Measurements from ENCODE around the gene RAB11A.

RAB11A gene

GRCh38 chr15:65925338-65925737 lies 56.0 kb downstream of the RAB11A start:
- no peak overlapping the region for H3K4me2 ChIP-seq (ENCODE audit: low read depth, low read length, poor library complexity, severe bottlenecking)
- H4K20me1 ChIP-seq (ENCODE audit: insufficient read depth, low read length, poor library complexity, severe bottlenecking): no peaks in the 10 kb centered on the region
- H3K9me3 ChIP-seq (ENCODE audit: insufficient read depth, low read depth, low read length): no peaks in the 10 kb centered on the region
- H3K36me3 ChIP-seq (ENCODE audit: insufficient read depth, low read length): no peaks in the 10 kb centered on the region
- H3K9me2 ChIP-seq (replicated peaks; ENCODE audit: low read depth, low read length): no peaks in the 10 kb centered on the region
- H3K27me3 ChIP-seq (ENCODE audit: insufficient read depth, low read length, poor library complexity, severe bottlenecking): no peaks in the 10 kb centered on the region
- H3K4me3 ChIP-seq (ENCODE audit: low read length, poor library complexity, severe bottlenecking): no peak overlapping the region
- no peaks in the 10 kb centered on the region for H3K79me2 ChIP-seq (ENCODE audit: insufficient read depth, low read length)
- TF ChIP-seq CTCF (conservative IDR thresholded peaks at IDR 0.05; ENCODE audit: low read length) (no peak), EZH2phosphoT487 (IDR thresholded peaks at IDR 0.05; ENCODE audit: borderline replicate concordance) (no peak)
- H2AFZ ChIP-seq (ENCODE audit: low read length): no peak overlapping the region
- H3F3A ChIP-seq (ENCODE audit: low read depth): no peaks in the 10 kb centered on the region
- no peak overlapping the region for H3K9ac ChIP-seq (ENCODE audit: low read depth, low read length, poor library complexity, severe bottlenecking)
- H3K4me1 ChIP-seq (ENCODE audit: insufficient read depth, low read length, poor library complexity, severe bottlenecking): no peaks in the 10 kb centered on the region

GRCh38 chr15:65926459-65926858 lies 57.2 kb downstream of the RAB11A start:
- Histone ChIP-seq H3K4me2 (ENCODE audit: low read depth, low read length, poor library complexity, severe bottlenecking) (no peak overlapping the region), H3F3A (ENCODE audit: low read depth) (no peaks in the 10 kb centered on the region), H2AFZ (ENCODE audit: low read length) (no peak overlapping the region), H3K9ac (ENCODE audit: low read depth, low read length, poor library complexity, severe bottlenecking) (no peak overlapping the region), H3K9me2 (replicated peaks; ENCODE audit: low read depth, low read length) (no peaks in the 10 kb centered on the region), H3K9me3 (ENCODE audit: insufficient read depth, low read depth, low read length) (no peaks in the 10 kb centered on the region), H3K27me3 (ENCODE audit: insufficient read depth, low read length, poor library complexity, severe bottlenecking) (no peaks in the 10 kb centered on the region), H4K20me1 (ENCODE audit: insufficient read depth, low read length, poor library complexity, severe bottlenecking) (no peaks in the 10 kb centered on the region), H3K79me2 (ENCODE audit: insufficient read depth, low read length) (no peaks in the 10 kb centered on the region), H3K4me3 (ENCODE audit: low read length, poor library complexity, severe bottlenecking) (no peak overlapping the region), H3K4me1 (ENCODE audit: insufficient read depth, low read length, poor library complexity, severe bottlenecking) (no peaks in the 10 kb centered on the region), H3K36me3 (ENCODE audit: insufficient read depth, low read length) (no peaks in the 10 kb centered on the region)
- TF ChIP-seq EZH2phosphoT487 (IDR thresholded peaks at IDR 0.05; ENCODE audit: borderline replicate concordance) (no peak), CTCF (conservative IDR thresholded peaks at IDR 0.05; ENCODE audit: low read length) (no peak)

- Histone ChIP-seq H3F3A (ENCODE audit: low read depth) (no peaks in the 10 kb centered on the region), H3K4me2 (ENCODE audit: low read depth, low read length, poor library complexity, severe bottlenecking) (no peak overlapping the region), H2AFZ (ENCODE audit: low read length) (no peak overlapping the region), H3K79me2 (ENCODE audit: insufficient read depth, low read length) (no peaks in the 10 kb centered on the region), H3K9me3 (ENCODE audit: insufficient read depth, low read depth, low read length) (no peaks in the 10 kb centered on the region), H3K9me2 (replicated peaks; ENCODE audit: low read depth, low read length) (no peaks in the 10 kb centered on the region), H3K4me1 (ENCODE audit: insufficient read depth, low read length, poor library complexity, severe bottlenecking) (no peaks in the 10 kb centered on the region), H3K27me3 (ENCODE audit: insufficient read depth, low read length, poor library complexity, severe bottlenecking) (no peaks in the 10 kb centered on the region), H3K4me3 (ENCODE audit: low read length, poor library complexity, severe bottlenecking) (no peak overlapping the region), H3K36me3 (ENCODE audit: insufficient read depth, low read length) (no peaks in the 10 kb centered on the region), H3K9ac (ENCODE audit: low read depth, low read length, poor library complexity, severe bottlenecking) (no peak overlapping the region), H4K20me1 (ENCODE audit: insufficient read depth, low read length, poor library complexity, severe bottlenecking) (no peaks in the 10 kb centered on the region)
- no peak for TF ChIP-seq EZH2phosphoT487 (IDR thresholded peaks at IDR 0.05; ENCODE audit: borderline replicate concordance)
- no peak for TF ChIP-seq CTCF (conservative IDR thresholded peaks at IDR 0.05; ENCODE audit: low read length)
These were observed 57.6 kb downstream of the RAB11A start for GRCh38 chr15:65926899-65927298.
